T47D (cell line): ENCODE results near the gene ADIPOQ.
"Not testable (repeated sequence)": the region's sequence is repeated elsewhere in the genome, so short reads cannot be mapped to it uniquely, and the experiment has no call there.

Source experiments
- DNase-seq, 2 experiments: peaks; one replicate each; pipeline versions ENCODE4 v3.0.0 to v3.0.0-alpha.2; 2011 to 2012; ENCODE audit warnings: low read depth in 1 of 2, low spot score in 1 of 2
- JUND ChIP-seq: IDR thresholded peaks from 2 replicates; pipeline ENCODE4 v1.6.1; 2012; ENCODE audit warnings: low read depth
- in situ Hi-C: cut with HindIII; loops from 2 replicates; pipeline ENCODE4 v1.10.0; 2016; ENCODE audit warnings: low sequenced_read_pairs, low pct_unique_long_range_greater_than_20kb

The ADIPOQ gene

DNA sequence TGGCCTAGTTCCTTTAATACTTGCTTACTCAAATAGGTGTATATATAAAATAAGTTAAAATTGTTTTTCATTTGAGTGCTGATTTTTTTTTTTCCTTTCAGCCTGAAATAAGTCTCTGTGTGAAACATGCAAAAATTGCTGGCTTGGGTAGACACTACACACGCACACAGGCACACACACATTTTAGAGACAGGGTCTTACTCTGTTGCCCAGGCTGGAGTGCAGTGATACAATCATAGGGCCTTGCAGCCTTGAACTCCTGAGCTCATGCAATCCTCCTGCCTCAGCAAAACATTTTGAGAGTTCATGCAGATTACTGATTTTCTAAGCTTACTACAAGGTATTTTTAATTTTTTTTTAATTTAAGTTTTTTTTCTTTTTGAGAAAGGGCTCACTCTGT, 23.6 kb upstream of the ADIPOQ start:
- in situ Hi-C loops, result no loop called here

DNA sequence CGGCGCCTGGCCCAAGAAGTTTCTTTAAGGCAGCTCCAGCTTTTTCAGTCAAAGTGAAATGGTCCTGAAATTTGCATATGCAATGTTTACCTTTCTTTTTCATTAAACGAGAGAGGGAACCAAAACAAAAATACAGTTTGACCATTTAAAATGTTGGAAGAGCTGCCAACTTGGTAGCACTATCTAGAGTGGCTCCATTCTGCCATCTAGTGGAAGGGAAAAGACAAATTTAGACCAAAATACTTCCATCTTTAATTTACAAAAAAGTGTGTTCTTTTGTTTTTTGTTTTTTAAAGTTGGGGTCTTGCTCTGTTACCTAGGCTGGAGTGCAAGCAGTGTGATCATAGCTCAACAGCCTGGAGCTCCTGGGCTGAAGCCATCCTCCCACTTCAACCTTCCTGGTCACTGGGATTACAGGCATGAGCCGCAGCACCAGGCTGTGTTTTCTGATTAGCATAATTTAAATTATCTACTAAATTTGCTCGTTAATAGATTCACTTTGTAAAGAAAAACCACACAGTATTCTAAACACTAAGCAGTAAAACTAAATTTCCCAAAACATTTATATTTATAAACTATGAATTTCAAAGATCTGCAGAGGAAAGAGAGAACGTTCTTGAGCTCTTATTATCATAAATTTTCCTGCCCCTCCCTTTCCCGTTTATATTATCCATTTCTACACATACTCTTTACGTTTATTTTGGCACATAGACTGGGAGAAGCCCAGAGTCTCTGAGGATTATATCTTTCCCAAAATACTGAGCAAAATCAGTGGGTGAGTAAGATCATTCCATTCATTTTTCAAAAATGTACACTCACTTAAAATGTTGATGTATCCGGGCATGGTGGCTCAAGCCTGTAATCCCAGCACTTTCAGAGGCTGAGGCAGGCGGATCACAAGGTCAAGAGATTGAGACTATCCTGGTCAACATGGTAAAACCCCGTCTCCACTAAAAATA, 20.8 kb upstream of the ADIPOQ start:
- no peak for TF ChIP-seq JUND
- in situ Hi-C loops, result no loop called here
- peak in 1 of 2 experiments; percentile 86 for DNase-seq

More for the DNA sequence above, 23.6 kb upstream of the ADIPOQ start:
- DNase-seq, result no peak
- no peak for TF ChIP-seq JUND

- in situ Hi-C loops, DNase-seq: not testable (repeated sequence)
Observed at GRCh38 chr3:186822388-186822759, 20.1 kb upstream of the ADIPOQ start.

DNA sequence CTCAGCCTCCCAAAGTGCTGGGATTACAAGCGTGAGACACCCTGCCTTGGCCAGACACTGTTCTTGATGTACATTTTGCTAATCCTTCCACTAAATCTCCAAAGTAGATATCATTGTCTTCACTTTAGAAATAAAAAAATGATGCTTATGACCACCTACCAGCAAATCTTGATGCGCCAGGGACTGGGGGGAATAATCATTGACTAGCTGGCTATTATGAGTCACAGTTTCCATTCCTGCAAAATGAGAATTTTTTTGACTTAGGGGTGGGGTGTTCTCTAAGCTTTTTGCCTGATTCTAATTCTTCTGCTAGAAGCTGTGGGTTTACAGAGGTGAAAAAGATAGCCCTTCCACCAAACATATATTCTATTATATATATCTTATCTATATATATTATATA, 19.1 kb upstream of the ADIPOQ start:
- DNase-seq, result no peak
- in situ Hi-C loops, result no loop called here
- TF ChIP-seq JUND, result no peak

- DNase-seq, result no peak
- TF ChIP-seq JUND, result no peak
- in situ Hi-C loops, result no loop called here
Observed at GRCh38 chr3:186824430-186825139, 17.9 kb upstream of the ADIPOQ start.

DNA sequence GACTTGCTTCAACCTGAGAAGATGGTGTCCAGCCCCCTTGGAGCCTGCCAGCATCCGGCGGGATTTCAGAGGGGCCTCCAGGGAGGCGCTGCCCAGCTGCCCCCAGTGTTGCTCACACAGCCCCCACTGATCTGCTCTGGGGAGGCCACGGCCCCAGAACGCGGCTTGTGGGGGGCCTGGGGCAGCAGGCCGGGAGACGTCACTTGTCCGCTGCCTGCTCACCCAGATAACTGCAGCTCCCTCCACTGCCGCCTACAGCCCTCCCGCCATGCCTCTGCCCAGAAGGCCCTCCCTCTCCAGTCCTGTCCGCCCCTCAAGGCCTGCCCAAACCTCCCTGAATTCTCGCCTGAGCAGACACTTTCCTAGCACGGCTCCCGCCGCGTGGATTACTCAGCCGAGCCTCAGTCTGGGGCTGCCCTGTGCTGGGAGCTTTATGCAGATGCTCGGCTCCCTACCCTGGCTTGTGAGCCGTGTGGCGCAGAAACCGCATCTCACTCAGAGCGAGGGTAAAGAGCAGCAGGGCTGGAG, 17.2 kb upstream of the ADIPOQ start:
- DNase-seq, result no peak
- in situ Hi-C loops, result no loop called here
- no peak for TF ChIP-seq JUND

GRCh38 chr3:186825872-186826409, 16.6 kb upstream of the ADIPOQ start:
- TF ChIP-seq JUND, result no peak
- in situ Hi-C loops, result no loop called here
- no peak for DNase-seq

GRCh38 chr3:186826410-186826975, 16.0 kb upstream of the ADIPOQ start:
- no peak for DNase-seq
- TF ChIP-seq JUND, result no peak
- in situ Hi-C loops, result no loop called here

DNA sequence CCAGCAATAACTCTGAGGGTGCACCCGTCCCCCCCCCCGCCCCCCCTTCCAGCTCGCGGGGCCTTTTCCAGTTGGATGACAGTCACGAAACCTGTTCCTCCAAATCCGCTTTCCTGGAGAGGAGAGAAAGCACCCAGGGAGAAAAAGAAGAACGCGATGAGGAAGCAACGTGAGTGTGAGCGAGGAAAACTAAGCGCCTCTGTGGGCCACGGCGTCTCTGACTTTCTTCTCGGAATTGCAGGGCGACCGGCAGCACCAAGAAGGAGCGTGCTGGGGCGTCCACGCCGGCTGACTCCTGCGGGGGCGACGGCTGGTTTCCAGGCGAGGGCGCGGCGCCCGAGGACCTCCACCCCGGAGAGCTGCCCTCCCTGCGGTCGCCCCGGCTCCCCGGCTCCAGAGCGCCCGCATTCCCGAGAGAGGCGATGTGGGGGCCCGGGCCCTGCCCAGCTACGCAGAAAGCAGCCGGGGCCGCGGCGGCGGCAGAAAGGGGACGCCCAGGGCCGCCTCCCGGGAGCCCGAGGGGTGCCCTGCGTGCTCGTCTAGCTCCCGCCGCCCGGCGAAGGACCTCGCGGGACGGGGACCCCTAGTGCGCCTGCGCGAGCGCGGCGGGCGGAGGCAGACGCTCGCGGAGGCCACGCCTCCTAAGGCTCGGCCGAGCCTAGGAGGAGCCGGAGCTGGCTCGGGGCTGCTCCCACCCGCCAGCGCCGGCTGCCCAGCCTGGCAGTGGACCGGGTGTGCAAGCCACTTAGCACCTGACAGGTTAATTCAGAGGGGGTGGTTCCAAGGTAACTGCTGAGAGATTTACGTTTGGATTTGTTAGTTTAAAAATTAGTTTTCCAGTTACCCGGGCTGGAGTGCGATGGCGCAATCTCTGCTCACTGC, 15.3 kb upstream of the ADIPOQ start:
- peak; percentile 94 to 100 for DNase-seq
- in situ Hi-C loops, result no loop called here
- TF ChIP-seq JUND, result no peak

- in situ Hi-C loops, result no loop called here
- TF ChIP-seq JUND, result no peak
- no peak for DNase-seq
Observed at GRCh38 chr3:186828340-186828739, 14.2 kb upstream of the ADIPOQ start.

DNA sequence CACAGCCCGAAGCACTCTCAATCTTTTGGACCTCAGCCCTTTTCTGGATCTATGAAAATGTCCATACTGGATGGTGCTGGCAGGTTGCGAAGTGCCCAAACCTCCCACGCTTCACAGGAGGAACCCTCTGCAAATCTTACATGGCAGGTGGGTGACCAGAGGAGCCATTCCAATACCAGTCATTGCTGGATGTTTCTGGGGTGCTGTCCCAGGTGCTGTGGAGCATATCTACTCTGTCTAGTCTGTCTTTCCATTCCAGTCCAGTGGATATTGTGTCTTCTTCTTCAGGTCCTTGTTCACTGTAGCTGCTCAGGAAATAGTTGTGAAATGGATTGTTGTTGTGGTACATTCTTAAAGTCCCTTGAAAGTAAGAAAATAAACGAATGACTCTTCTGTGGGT, 10.7 kb upstream of the ADIPOQ start:
- in situ Hi-C loops, result no loop called here
- peak in 1 of 2 experiments; percentile 41 for DNase-seq
- TF ChIP-seq JUND, result no peak

- in situ Hi-C loops, result no loop called here
- DNase-seq, result no peak
- no peak for TF ChIP-seq JUND
Observed at GRCh38 chr3:186832276-186832675, 10.2 kb upstream of the ADIPOQ start.
